Measurements from ENCODE around the gene TNFRSF14.

GRCh38 chr1:2567083-2567679 lies 11.0 kb downstream of the TNFRSF14 start:
- TF ChIP-seq, protein P1, sequence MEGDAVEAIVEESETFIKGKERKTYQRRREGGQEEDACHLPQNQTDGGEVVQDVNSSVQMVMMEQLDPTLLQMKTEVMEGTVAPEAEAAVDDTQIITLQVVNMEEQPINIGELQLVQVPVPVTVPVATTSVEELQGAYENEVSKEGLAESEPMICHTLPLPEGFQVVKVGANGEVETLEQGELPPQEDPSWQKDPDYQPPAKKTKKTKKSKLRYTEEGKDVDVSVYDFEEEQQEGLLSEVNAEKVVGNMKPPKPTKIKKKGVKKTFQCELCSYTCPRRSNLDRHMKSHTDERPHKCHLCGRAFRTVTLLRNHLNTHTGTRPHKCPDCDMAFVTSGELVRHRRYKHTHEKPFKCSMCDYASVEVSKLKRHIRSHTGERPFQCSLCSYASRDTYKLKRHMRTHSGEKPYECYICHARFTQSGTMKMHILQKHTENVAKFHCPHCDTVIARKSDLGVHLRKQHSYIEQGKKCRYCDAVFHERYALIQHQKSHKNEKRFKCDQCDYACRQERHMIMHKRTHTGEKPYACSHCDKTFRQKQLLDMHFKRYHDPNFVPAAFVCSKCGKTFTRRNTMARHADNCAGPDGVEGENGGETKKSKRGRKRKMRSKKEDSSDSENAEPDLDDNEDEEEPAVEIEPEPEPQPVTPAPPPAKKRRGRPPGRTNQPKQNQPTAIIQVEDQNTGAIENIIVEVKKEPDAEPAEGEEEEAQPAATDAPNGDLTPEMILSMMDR (IDR thresholded peaks at IDR 0.05): no peak
- no peak for TF ChIP-seq POLR2A (IDR thresholded peaks at IDR 0.05)
